ENCODE measurements around the gene CHCHD6. TPM values are rescaled to one million over a fixed set of nuclear protein-coding genes. Genes with fewer than 3 reads are reported as not detected.

Gene CHCHD6
- total and polyA plus RNA-seq, 2 of the 4 experiments (the other 2 are of a cell fraction): 18.8 to 28.9 TPM

GRCh38 chr3:126910231-126910630 is 206.2 kb downstream of the CHCHD6 start:
- DNase-seq (no peak), ATAC-seq (ENCODE audit: low read depth) (no peak)
- H2AFZ ChIP-seq (replicated peaks; ENCODE audit: low read length, poor library complexity): no peak overlapping the region
- no peak overlapping the region for H2AK9ac ChIP-seq (replicated peaks; ENCODE audit: low read depth, low read length, poor library complexity)
- H3K56ac ChIP-seq (ENCODE audit: extremely low read depth, insufficient read depth, low read length): no peak overlapping the region
- peaks cover 6% of the 10 kb centered on the region; the same call in 1 of the 2 replicates for H3K4me1 ChIP-seq (ENCODE audit: control insufficient read depth, insufficient read depth, low read length)
- no peak overlapping the region for H3K4me3 ChIP-seq (ENCODE audit: insufficient read depth, low read depth, low read length)
- peaks cover 0 to 11% of the 10 kb centered on the region in 2 experiments; a peak in 2 of 4 replicates for H3K79me1 ChIP-seq (ENCODE audit: low read depth in 1 of 2, low read length in 2 of 2)
- no peaks in the 10 kb centered on the region for H3K9me3 ChIP-seq (ENCODE audit: control insufficient read depth, insufficient read depth, low read length)
- peaks cover 21% of the 10 kb centered on the region for H3K9me1 ChIP-seq (ENCODE audit: insufficient read depth, low read length)
- H3K36me3 ChIP-seq (ENCODE audit: control insufficient read depth, insufficient read depth, low read length): no peaks in the 10 kb centered on the region
- no peak overlapping the region for H3K27ac ChIP-seq (ENCODE audit: insufficient read depth, low read length)
- peak overlapping the region; percentile 33; the same call in 1 of the 2 replicates for H2BK120ac ChIP-seq (ENCODE audit: low read depth, low read length)
- peak overlapping the region; percentile 34 for H2BK5ac ChIP-seq (ENCODE audit: low read depth, low read length, poor library complexity, severe bottlenecking)
- H3K23ac ChIP-seq (ENCODE audit: low read depth, low read length): no peak overlapping the region
- no TSS peak for BruUV-seq (replicated peaks)
- H3K9ac ChIP-seq (ENCODE audit: low read depth, low read length): no peak overlapping the region
- 100% methylated on average over 3 of the region's 3 CpGs; no CpG with 5 or more reads in 1 of the 2 experiments for WGBS, 2 experiments (ENCODE audit: extremely low coverage in 2 of 2, insufficient read length in 1 of 2)
- H4K5ac ChIP-seq (ENCODE audit: low read depth, low read length): no peak overlapping the region
- no peak overlapping the region for H3K18ac ChIP-seq (ENCODE audit: low read depth, low read length)
- POLR2A ChIA-PET (ENCODE audit: unreplicated experiment): no interaction called here
- no peak overlapping the region; the same call in 1 of the 2 replicates for H3K4ac ChIP-seq (ENCODE audit: low read depth, low read length)
- dilution Hi-C loops (cut with HindIII; ENCODE audit: low sequenced_read_pairs, unreplicated experiment) (no loop called here), in situ Hi-C loops (cut with MboI; ENCODE audit: low sequenced_read_pairs) (no loop called here), intact Hi-C loops (cut with micrococcal nuclease) (no loop called here)
- H2BK15ac ChIP-seq (ENCODE audit: low read depth, low read length): no peak overlapping the region
- no peak overlapping the region for H2AK5ac ChIP-seq (ENCODE audit: low read depth, low read length)
- no peak for TF ChIP-seq CTCF (conservative IDR thresholded peaks at IDR 0.05; ENCODE audit: low read depth, low read length)
- TF ChIP-seq MXI1 (IDR thresholded peaks at IDR 0.05; ENCODE audit: borderline replicate concordance, low read depth, low read length): no peak
- TF ChIP-seq SMC3 (IDR thresholded peaks at IDR 0.05; ENCODE audit: low read depth, low read length): no peak
- TF ChIP-seq CHD1 (IDR thresholded peaks at IDR 0.05; ENCODE audit: low read depth, low read length): no peak
- TF ChIP-seq RCOR1 (IDR thresholded peaks at IDR 0.05; ENCODE audit: insufficient replicate concordance, low read length): no peak
- no peak for TF ChIP-seq POLR2A (IDR thresholded peaks at IDR 0.05; ENCODE audit: low read depth, low read length)
- no peak for TF ChIP-seq USF2 (IDR thresholded peaks at IDR 0.05; ENCODE audit: low read depth, low read length)
- no peak overlapping the region for H3K14ac ChIP-seq (replicated peaks; ENCODE audit: low read depth, low read length)
- H4K91ac ChIP-seq (ENCODE audit: insufficient read depth, low read depth, low read length): no peak overlapping the region
- no peak overlapping the region for H4K8ac ChIP-seq (ENCODE audit: low read depth in 2 of 2, low read length in 2 of 2)
- CTCF ChIA-PET: interaction anchor here (0.6 to 1.0 kb wide), 2 partner anchors 54 to 398 kb away, joined by 3 to 4 read pairs; no protein-coding TSS in a partner anchor
- no peaks in the 10 kb centered on the region for H4K20me1 ChIP-seq (ENCODE audit: insufficient read depth, low read length)
- H3K4me2 ChIP-seq (ENCODE audit: low read depth, low read length): no peak overlapping the region
- H2BK20ac ChIP-seq (ENCODE audit: low read depth, low read length): no peak overlapping the region
- no peaks in the 10 kb centered on the region for H3K27me3 ChIP-seq (ENCODE audit: control insufficient read depth, insufficient read depth, low read length)

All from IMR-90 (cell line).